GM11168 (cell line): ENCODE results near the gene CHMP6.
"Not testable (repeated sequence)": the region's sequence is repeated elsewhere in the genome, so short reads cannot be mapped to it uniquely, and the experiment has no call there.

Experiments used
- in situ Hi-C: fragments of 300-500 bp; cut with MboI; formaldehyde crosslinking; loops from one replicate; pipeline ENCODE4 v1.12.0; 2022; ENCODE audit warnings: low sequenced_read_pairs; ENCODE audit not compliant: unreplicated experiment

The CHMP6 gene

DNA sequence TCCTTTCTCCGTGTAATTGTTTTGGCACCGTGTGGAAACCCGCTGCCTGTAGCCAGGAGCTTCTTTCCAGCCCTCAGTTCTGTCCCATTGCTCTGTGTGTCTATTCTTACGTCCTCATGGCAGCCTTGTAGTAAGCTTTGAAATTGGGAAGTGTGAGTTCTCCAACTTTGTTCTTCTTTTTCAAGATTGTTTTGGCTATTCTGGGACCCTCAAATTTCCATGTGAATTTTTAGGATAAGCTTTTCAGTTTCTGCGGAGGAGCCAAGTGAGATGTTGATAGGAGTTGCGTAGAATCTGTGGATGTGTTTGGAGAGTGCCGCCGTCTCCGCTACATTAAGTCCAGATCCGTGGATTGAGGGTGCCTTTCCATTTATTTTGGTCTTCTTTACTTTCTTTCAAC is 15.2 kb downstream of the CHMP6 start:
- in situ Hi-C loops: no loop called here

GRCh38 chr17:81008140-81008539 is 16.5 kb downstream of the CHMP6 start:
- in situ Hi-C loops: no loop called here

DNA sequence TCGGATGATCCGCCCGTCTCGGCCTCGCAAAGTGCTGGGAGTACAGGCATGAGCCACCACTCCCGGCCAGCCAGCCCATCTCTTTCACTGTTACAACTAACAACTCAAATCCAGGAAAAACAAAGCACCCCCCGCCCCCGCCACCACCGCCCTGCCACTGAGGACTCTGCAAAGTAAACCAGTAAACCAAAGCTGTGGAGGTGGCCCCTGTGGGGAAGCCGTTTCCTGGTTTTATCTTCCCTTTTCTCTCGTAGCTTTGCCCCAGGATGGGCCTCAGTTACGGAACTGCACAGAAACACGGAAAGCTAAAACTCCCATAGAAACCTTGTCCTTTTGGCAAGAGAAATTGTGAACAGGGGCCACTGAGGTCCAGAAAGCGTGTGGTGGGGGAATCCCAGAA is 17.5 kb downstream of the CHMP6 start:
- in situ Hi-C loops: no loop called here

DNA sequence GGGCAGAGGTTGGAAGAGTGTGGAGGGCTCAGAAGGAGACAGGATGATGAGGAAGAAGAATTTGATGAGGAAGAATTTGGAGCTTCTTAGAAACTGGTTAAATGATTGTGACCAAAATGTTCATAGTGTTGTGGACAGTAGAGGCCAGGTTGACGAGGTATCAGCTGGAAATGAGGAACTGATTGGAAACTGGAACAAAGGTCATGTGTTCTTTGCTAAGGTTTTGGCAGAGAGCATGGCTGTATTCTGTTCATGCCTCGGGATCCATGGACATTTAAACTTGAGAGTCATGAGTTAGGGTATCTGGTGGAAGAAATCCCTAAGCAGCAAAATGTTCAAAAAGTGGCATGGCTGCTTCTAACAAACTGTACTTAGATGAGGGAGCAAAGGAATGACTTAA is 19.3 kb downstream of the CHMP6 start:
- in situ Hi-C loops: no loop called here

DNA sequence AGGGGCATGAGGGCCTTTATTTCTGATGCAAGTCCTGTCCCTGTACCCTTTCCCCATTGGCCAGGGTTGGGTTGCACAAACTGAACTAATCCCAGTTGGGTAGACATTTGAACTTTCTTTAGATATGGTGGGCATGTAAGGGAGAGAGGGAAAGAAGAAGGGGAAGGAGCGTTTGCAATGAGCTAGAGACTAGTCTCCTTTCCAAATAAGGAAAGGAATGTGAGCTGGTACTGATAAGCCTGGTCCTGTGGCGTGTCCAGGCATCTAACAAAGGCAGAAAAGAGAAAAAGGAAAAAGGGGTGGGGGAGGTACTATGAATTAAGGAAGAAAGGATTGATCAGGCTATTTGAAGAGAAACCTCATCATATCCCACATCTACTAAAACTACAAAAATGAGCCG is 20.3 kb downstream of the CHMP6 start:
- in situ Hi-C loops: no loop called here

GRCh38 chr17:81012574-81013447 is 21.2 kb downstream of the CHMP6 start:
- in situ Hi-C loops: no loop called here

GRCh38 chr17:81013642-81014041 is 22.0 kb downstream of the CHMP6 start:
- in situ Hi-C loops: no loop called here

- in situ Hi-C loops: no loop called here
These were observed 23.5 kb downstream of the CHMP6 start for GRCh38 chr17:81015136-81015535.

DNA sequence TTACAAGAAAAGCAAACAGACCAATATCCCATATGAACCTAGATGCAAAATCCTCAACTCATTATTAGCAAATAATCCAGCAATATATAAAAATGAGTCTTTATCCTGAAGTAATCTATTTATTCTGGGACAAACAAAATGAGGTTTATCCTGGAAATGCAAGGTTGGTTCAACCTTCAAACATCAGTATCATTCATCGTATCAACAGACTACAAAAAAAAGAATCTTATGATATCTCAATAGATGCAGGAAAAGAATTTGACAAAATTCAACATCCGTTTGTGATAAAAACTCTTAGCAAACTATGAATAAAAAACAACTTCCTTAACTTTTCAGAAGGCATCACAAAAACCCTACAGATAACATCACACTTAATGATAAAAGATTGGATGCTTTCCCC is 24.9 kb downstream of the CHMP6 start:
- in situ Hi-C loops: no loop called here

DNA sequence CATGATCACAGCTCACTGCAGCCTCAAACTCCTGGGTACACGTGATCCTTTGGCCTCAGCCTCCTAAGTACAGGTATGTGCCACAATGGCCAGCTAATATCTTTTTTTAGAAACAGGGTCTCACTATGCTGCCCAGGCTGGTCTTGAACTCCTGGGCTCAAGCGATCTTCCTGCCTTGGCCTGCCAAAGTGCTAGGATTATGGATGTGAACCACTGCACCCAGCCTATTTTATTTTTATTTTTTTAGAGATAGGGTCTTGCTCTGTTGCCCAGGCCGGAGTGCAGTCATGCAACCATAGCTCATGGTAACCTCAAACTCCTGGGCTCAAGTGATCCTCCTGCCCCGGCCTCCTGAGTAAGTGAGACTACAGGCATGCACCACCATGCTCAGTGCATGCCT is 25.7 kb downstream of the CHMP6 start:
- in situ Hi-C loops: not testable (repeated sequence)

GRCh38 chr17:81018044-81018802 is 26.6 kb downstream of the CHMP6 start:
- in situ Hi-C loops: no loop called here

DNA sequence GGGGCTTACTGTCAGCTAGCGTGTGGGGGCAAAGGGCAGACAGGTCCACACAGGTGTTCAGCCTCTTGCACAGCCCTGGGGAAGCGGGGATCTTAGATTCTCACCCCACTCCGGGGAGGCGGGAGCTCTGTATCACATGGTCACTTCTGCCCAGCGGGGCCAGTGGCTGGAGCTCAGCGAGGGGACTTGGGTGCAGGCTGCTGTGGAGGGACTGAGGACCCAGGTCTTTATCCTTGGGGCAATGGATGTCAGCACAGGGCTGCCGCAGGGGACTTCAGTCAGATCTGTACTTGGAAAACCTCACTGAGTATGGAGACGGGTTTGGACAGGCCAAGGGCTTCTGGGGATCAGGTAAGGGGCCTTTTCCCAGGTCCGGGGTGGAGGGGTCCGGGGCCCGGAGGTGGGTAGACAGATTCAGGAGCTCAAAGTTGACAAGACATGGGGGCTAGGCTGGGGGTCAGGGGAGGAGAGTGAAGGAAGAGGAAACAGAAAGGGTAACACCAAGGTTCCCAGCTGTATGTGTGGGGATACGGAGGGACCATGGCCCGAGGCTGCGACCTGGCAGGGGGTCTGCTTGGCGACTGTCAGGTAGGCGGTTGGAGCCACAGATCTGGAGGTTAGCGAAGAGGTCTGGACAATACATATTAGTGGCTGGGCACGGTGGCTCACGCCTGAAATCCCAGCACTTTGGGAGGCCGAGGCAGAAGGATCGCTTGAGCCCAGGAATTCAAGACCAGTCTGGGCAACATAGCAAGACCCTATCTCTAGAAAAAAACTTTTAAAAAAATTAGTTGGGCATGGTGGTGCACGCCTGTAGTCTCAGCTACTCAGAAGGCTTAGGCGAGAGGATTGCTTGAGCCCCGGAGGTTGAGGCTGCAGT is 28.2 kb downstream of the CHMP6 start:
- in situ Hi-C loops: no loop called here

DNA sequence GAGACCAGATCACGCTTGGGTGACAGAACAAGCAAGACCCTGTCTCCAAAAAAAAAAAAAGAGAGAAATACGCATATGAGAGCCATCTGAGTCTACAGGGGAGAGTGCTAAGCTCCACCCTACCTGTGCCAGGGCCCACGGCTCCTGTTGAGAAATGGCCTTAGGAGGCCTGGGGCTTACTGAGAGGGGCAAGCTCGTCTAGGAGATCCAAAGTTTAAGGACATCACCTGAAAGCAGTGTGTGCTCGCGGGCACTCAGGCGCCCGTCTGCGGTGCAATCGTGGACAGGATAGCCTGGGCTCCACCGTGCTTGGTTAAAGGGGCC is 28.8 kb downstream of the CHMP6 start:
- in situ Hi-C loops: no loop called here

DNA sequence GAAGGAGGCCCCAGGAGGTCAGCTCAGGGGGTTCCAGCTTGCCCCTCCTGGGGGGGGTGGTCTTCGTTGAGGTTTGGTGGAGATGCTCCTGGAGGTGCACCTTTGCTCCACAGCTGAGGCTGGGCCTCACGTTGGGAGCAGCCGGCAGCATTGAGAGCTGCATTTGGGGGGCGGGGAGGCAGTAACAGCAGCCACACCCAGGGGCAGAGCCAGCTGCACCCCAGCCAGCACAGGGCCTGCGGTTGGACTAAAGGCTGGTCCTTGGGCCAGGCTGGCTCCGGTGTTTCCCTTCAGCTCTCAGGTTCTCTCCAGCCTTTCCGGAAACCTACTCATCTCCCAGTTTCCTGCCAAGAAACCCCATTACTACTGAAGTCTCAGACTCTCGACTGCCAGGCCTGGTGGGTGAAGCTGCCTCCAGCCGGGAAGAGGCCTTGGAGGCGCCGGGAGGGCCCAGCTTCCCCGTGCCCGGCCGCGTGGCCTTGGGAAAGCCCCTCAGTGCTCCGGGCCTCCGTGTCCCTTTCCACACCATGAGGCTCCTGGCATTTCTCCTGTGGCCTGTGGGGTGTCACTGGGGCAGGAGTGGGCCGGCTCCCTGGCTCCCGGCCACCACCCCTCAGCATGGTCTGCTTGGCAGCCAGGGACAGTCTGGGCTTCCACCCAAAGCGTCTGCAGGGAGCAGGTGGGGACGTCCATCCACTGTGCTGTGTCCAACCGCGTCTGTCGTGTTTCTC is 29.3 kb downstream of the CHMP6 start:
- in situ Hi-C loops: no loop called here

DNA sequence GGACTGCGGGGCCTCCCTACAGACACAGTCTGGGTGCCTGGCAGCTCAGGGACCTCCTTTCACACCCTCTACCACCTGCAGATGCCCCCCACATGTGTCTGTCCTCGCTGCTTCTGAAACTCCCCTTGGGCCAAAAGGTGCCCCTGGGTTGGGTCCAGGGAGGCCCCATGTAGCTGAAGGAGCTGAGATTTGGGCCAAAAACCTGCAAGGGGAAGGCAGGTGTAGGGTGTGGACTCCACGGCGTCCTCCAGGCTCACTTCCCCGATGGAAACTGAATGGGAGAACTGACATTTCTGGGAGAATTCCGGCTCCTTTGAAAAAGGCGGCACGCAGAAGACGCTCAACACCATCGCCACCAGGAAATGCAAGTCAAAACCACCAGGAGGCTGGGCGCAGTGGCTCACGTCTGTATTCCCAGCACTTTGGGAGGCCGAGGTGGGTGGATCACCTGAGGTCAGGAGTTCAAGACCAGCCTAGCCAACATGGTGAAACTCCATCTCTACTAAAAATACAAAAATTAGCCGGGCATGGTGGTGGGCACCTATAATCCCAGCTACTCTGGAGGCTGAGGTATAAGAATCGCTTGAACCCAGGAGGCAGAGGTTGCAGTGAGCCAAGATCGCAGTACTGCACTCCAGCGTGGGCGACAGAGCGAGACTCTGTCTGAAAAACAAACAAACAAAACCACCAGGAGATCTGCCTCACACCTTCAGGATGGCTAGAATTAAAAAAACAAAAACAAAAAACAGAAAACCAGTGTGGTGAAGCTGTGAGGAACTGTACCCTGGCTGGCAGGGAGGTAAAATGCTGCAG is 30.1 kb downstream of the CHMP6 start:
- in situ Hi-C loops: no loop called here

DNA sequence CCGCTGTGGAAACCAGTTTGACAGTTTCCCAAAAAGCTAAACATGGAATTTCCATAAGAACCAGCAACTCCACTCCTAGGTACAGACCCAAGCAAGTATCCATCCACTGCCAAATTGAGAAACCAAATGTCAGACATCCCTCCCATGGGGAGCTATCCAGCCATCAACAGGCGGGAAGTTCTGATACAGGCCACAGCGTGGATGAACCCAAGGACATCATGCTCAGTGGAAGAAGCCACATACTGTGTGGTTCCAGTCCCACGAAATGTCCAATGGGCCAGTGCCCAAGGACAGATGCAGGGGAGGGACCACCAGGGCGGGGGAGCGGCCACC is 30.7 kb downstream of the CHMP6 start:
- in situ Hi-C loops: no loop called here

GRCh38 chr17:81025065-81025740 is 33.6 kb downstream of the CHMP6 start:
- in situ Hi-C loops: no loop called here

- in situ Hi-C loops: no loop called here
These were observed 34.1 kb downstream of the CHMP6 start for GRCh38 chr17:81025741-81026129.
